ENCODE data around the gene BAIAP2.
"Not testable (repeated sequence)": the region's sequence is repeated elsewhere in the genome, so short reads cannot be mapped to it uniquely, and the experiment has no call there.

BAIAP2 gene

GRCh38 chr17:81144423-81144781 lies 109.5 kb downstream of the BAIAP2 start:
- DNase-seq: no peak

GRCh38 chr17:81146208-81146607 lies 111.3 kb downstream of the BAIAP2 start:
- DNase-seq: not testable (repeated sequence)

GRCh38 chr17:81147701-81148100 lies 112.8 kb downstream of the BAIAP2 start:
- no peak for DNase-seq

DNA sequence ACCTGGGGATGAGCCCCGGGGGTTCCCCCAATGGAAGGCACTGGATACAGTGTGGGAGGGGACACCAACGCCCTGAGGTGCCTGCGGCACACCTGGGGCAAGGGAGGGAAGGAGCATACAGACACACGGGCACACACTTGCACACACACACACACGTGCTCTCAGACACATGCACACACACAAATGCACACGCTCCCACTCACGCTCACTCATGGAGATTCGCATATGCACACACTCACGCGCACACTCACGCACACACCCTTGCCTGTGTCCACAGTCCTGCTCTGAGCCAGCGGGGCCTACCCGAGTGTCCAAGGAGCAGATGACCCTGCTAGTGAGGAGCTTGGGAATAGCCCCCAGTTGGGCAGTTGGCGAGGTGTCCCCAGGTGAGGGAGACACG lies 113.6 kb downstream of the BAIAP2 start:
- DNase-seq: no peak

DNA sequence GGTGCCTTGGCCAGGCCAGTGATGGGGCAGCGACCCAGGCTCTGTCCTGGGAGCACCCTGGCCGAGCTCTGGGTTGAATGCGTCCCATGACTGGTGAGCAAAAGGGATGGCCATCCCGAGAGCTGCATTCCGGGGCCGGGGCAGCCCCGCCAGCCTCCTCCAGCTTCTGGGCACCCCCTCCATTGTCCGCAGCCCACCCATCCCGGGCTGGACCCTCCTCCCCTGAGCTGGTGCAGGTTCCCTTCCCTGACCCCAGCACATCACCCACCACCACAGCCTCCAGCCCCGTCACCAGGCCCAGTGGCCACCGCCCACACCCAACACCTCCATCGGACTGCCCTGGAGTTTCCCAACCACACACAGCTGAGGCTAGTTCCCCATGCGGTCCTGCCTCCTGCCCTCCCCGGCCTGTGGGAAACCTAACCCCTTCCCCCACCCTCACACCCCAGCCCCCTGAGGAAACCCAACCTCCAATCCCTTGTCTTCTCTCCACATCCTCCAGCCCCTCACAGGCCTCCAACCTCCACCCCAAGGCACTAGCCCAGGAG lies 114.1 kb downstream of the BAIAP2 start:
- no peak for DNase-seq

DNA sequence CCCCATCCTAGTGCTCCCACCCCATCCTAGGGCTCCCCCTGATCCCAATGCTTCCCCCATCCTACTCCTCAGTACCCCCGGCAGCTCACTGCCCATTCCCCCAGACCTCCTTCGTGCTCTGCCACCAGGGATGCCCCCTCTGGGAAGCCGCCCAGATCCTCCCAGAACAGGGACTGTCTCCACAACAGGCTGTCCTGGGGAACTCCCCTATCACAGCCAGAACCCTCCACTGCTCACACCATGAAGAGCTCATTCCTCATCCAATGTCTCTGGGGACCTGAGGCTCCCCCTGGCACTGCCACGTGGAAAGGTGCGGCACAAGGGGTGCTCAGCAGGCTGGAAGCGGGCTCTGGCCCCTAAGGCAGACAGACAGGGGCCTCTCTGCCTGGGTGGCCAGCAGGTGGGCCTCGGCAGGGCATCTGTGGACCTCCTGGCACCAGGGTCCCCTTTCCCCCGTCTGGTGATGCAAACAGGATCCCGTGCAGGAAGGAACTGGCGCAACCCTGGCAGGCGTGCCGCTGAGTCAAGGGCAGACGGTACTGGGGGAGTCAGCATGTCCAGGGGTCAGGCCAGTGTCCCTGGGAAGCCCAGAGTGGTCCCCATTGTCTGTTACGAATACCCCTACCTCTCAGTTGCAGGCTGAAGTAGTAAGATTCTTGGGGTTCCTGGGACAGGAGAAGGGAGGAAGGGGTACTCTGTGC lies 115.6 kb downstream of the BAIAP2 start:
- no peak for DNase-seq

GRCh38 chr17:81151278-81151677 lies 116.3 kb downstream of the BAIAP2 start:
- no peak for DNase-seq

- DNase-seq: no peak
These were observed 117.4 kb downstream of the BAIAP2 start for GRCh38 chr17:81152288-81152828.

DNA sequence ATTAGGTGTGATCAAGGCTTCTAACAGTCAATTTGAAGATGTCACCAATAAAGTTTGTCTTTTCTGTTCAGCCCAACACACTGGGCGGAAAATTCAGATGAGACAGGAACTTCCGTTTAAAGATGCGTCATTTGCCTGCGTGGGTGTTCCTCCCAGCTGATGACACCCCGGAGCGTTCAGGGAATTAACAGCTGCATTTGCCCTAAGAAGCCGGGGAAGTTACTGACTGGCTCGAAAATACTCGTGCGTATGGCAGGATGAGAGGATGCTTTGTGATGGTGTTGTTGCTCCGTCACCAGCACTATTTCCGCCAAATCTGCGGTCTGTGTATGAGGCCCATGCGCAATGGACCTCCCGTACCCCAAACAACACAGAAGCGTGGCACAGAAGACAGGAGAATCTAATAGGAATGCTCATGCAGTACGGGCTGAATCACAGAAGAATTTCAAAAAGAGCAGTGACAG lies 118.4 kb downstream of the BAIAP2 start:
- peak; percentile 67 to 85 for DNase-seq

- DNase-seq: not testable (repeated sequence)
These were observed 119.1 kb downstream of the BAIAP2 start for GRCh38 chr17:81154016-81154415.

DNA sequence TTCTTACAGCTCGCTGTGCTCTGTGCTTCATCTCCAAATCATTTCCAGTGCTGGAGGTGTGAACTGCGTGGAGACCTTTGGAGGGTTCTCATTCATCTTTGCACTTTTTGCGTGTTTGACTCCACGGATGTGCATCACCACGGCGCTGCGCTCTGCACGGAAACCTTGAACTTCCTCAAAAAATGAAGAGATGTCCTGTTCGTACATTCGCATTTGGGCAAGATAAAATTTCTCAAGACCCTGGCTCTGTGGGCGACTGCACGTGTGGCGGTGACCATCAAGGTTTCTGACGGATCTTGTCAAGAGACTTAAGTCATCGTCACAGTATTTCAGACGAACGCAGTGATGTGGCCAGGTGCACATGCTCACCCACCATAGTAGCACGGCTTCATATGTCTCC lies 120.0 kb downstream of the BAIAP2 start:
- DNase-seq: no peak

DNA sequence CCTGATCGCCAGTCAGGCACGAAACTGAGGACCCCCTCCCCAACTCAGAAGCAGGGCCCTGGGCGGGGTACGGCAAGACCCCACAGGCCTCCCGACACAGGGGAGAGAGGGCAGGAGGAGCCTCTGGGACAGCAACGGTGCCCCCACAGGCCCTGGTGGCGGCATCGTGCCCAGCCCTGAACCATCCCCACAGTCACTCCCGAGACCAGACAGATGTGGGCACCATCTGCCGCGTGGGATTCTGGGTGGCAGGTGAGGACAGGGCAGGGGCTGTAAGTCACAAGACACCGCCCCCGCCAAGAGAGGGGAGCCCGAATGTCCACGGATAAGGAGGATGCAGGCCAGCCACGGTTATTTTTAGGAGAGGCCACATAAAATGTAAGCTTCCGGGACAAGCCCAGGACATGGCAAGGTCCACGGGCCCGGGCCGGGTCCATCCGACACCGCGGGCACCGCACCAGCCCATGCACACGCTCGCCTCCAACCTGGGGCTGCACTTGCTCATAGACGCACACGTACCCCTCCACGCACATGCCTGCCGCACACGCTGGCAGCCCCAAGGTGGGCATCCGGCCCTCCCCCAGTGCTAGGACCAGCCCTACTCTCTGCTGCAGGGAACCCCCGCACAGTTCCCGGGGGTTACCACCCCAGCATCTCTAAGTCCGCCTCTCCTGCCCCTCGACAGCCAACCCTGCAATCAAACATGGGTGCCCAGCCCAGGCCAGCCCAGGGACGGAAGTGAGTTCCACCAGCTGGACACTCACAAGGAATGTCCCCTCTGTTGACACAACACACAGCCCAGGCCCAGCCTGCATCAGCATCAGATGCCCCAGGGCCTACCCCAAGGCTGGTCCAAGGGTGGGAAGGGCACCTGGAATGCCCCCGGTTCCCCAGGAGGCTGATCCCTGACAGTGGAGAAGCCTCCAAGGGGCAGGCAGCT lies 122.2 kb downstream of the BAIAP2 start:
- no peak for DNase-seq

GRCh38 chr17:81157848-81158687 lies 123.1 kb downstream of the BAIAP2 start:
- DNase-seq: no peak

GRCh38 chr17:81158688-81159590 lies 124.0 kb downstream of the BAIAP2 start:
- DNase-seq: no peak

GRCh38 chr17:81159611-81160265 lies 124.8 kb downstream of the BAIAP2 start:
- DNase-seq: no peak

DNA sequence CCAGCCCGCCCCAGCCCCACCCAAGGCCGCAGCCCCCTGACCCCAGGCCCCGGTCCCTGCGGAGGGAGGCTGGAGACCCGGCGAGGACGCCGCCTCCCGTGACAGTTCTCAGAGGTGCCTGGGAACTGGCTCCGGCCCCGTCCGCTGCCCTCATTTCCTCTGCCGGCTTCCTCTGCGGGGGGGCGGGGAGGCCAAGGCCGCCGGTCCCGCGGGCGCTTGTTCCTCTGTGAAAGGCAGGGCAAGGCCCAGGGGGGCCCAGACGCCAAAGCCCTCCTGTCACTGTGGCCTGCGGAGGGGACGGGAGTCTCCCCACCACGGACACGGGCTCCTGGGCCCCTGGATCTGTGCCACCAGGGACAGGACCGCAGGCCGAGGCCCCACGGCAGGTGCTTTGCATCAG lies 125.4 kb downstream of the BAIAP2 start:
- peak in 1 of 2 donors; percentile 26 for DNase-seq

- no peak for DNase-seq
These were observed 125.9 kb downstream of the BAIAP2 start for GRCh38 chr17:81160747-81161453.

GRCh38 chr17:81161536-81161935 lies 126.6 kb downstream of the BAIAP2 start:
- no peak for DNase-seq

GRCh38 chr17:81161972-81162371 lies 127.0 kb downstream of the BAIAP2 start:
- DNase-seq: no peak

DNA sequence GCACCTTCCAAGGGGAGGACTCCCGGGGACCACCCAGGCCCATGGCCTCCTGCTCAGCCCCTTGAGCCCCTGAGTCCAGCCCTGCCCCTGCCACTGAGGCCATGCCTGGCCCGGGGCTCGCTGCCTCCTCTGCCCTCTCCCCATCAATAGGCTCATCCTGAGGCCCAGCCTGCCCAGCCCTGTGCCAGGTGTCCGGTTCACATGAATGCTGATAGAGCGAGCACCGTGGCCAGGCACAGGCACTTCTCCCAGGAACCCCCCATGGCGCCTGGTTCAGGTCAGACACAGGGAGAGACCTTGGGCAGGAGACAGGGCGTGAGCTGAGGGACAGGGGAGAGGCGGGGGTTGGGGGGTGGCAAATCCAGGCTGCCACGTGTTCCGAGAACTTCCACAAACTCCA lies 127.5 kb downstream of the BAIAP2 start:
- no peak for DNase-seq

Data from hippocampal formation (tissue), 2 donors.